CD4-positive, alpha-beta memory T cell (primary cell): ENCODE measurements around the gene P4HTM. TPM values are rescaled to one million over a fixed set of nuclear protein-coding genes. Genes with fewer than 3 reads are reported as not detected.
A peak's percentile ranks its signal among the peaks of the same experiment; 100 is the strongest.

Experiments used
- CTCF ChIA-PET: fragments of 350-600 bp; sonication (Branson Sonifier 250); formaldehyde crosslinking; loops from one replicate; lab custom pipeline; 2021; ENCODE audit warnings: inconsistent platforms; ENCODE audit not compliant: partially characterized antibody; lab: Charles Lee
- POLR2A ChIA-PET: fragments of 350-600 bp; sonication (Branson Sonifier 250); formaldehyde crosslinking; loops from one replicate; lab custom pipeline; 2021; ENCODE audit not compliant: partially characterized antibody; lab: Charles Lee
- DNase-seq, 5 donors: peaks; one replicate each; pipeline versions ENCODE4 v3.0.0 to v3.0.0-alpha.2; 2020 to 2022; ENCODE audit warnings: mixed read lengths in 1 of 5
- H3K27ac ChIP-seq: one replicate; pipeline ENCODE4 v1.7.0; 2013; ENCODE audit warnings: low read depth, low read length
- H3K27me3 ChIP-seq: 2 replicates; pipeline ENCODE4 v1.7.0; 2013; ENCODE audit warnings: mild to moderate bottlenecking, low read length, moderate library complexity; ENCODE audit not compliant: insufficient read depth
- H3K36me3 ChIP-seq: 2 replicates; pipeline ENCODE4 v1.7.0; 2013; ENCODE audit warnings: mild to moderate bottlenecking, low read length, moderate library complexity; ENCODE audit not compliant: insufficient read depth
- H3K4me1 ChIP-seq: 2 replicates; pipeline ENCODE4 v1.7.0; 2013; ENCODE audit warnings: mild to moderate bottlenecking, low read length, moderate library complexity; ENCODE audit not compliant: insufficient read depth
- H3K4me3 ChIP-seq, 2 donors: one replicate each; pipeline ENCODE4 v1.7.0; 2013; ENCODE audit warnings: low read length in 2 of 2, mild to moderate bottlenecking in 1 of 2
- H3K9me3 ChIP-seq, 2 donors: one replicate each; pipeline ENCODE4 v1.7.0; 2013; ENCODE audit warnings: low read length in 2 of 2, control low read depth in 1 of 2; ENCODE audit not compliant: control insufficient read depth in 1 of 2
- H3K27ac Mint-ChIP-seq, 7 donors: one replicate each; pipeline ENCODE4 v1.8.0; 2020 to 2021; ENCODE audit warnings: mixed read lengths in 7 of 7, mild to moderate bottlenecking in 6 of 7, inconsistent platforms in 3 of 7, moderate library complexity in 3 of 7
- H3K27me3 Mint-ChIP-seq, 2 donors: one replicate each; pipeline ENCODE4 v1.8.0; 2020 to 2021; ENCODE audit warnings: mixed read lengths in 2 of 2
- H3K36me3 Mint-ChIP-seq, 2 donors: one replicate each; pipeline ENCODE4 v1.8.0; 2020 to 2021; ENCODE audit warnings: mixed read lengths in 2 of 2, inconsistent platforms in 1 of 2, mild to moderate bottlenecking in 1 of 2
- H3K4me1 Mint-ChIP-seq, 4 donors: one replicate each; pipeline ENCODE4 v1.8.0; 2020 to 2021; ENCODE audit warnings: mixed read lengths in 4 of 4, mild to moderate bottlenecking in 1 of 4
- H3K4me3 Mint-ChIP-seq, 8 donors: one replicate each; pipeline ENCODE4 v1.8.0; 2020 to 2021; ENCODE audit warnings: mixed read lengths in 8 of 8, mild to moderate bottlenecking in 7 of 8, moderate library complexity in 6 of 8, inconsistent platforms in 3 of 8
- H3K9me3 Mint-ChIP-seq, 8 donors: one replicate each; pipeline ENCODE4 v1.8.0; 2020 to 2021; ENCODE audit warnings: mixed read lengths in 8 of 8, mild to moderate bottlenecking in 5 of 8, inconsistent platforms in 3 of 8, moderate library complexity in 1 of 8
- intact Hi-C: fragments of 100-400 bp; cut with micrococcal nuclease; formaldehyde crosslinking; loops from one replicate; pipeline ENCODE4 v1.15.1; 2023
- polyA plus RNA-seq, 2 donors: library from polyadenylated mRNA; unstranded; fragments of 300-500 nt; fragmentation: Illumina TruSeq; gene quantifications; one replicate each; pipeline ENCODE4 v1.2.3, GENCODE V29; 2021
- total RNA-seq, 2 experiments: library from RNA; stranded (reverse); gene quantifications; one replicate each; pipeline ENCODE4 v1.2.3, GENCODE V29; 2021

Gene P4HTM
- total and polyA plus RNA-seq, 4 experiments from 2014 or later, result 29.7 to 87.3 (median 56.1) TPM

DNA sequence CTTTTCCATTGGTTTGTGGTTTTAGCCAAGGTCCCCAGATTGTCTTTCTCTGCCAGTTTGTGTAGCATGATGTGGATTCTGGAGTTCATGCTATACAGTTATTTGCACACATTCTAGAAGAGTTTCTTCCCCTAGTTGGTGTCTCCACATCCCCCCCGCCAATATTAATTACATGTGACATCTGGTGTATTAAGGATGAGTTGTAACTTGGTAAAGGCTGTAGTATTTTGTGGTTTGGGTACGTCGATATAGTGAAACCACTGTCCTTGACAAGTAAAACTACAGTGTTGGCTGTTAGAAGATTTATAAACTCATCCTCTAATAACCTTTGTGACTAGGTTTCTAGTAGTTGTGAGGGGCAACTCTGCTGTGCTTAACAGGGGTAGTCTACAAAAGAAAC, 23.7 kb upstream of the P4HTM start:
- peaks cover 44% of the 10 kb centered on the region for H3K36me3 ChIP-seq
- no peak for DNase-seq
- H3K27ac Mint-ChIP-seq, result peak overlapping the region in 5 of 7 donors; percentile 0 to 83 (median 57)

DNA sequence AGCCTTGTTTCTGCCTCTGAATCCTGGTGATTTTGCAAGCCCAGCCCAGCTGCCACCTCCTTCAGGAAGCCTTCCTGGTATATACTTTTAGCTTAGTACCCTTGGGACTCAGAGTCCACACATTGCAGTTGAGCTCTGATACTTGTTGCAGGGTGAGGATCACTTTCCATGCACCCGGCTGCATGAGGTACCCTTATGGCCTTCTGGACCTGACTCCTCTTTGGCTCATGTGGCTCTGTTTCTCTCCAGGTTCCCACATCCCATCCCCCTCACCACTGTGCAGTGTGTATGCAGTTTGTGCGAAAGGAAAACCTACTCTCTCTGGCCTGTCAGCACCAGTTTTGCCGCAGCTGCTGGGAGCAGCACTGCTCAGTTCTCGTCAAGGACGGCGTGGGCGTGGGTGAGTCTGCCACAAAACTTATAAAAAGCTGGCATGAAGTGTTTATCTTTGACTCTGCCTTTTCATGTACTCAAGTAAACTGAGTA, 23.1 kb upstream of the P4HTM start:
- Mint-ChIP-seq H3K9me3 (no peaks in the 10 kb centered on the region), H3K27ac (peak overlapping the region in 6 of 7 donors; percentile 13 to 87 (median 78)), H3K4me3 (peak overlapping the region in 7 of 8 donors; percentile 13 to 73 (median 58)), H3K36me3 (peaks cover 41 to 78% of the 10 kb centered on the region in 2 donors), H3K4me1 (peaks cover 14 to 17% (median 14%) of the 10 kb centered on the region in 4 donors), H3K27me3 (no peaks in the 10 kb centered on the region)
- H3K27me3 ChIP-seq, result no peaks in the 10 kb centered on the region
- peaks cover 18% of the 10 kb centered on the region for H3K4me1 ChIP-seq
- intact Hi-C loops, result no loop called here
- POLR2A ChIA-PET, result no interaction called here
- CTCF ChIA-PET, result interaction anchor here (1.1 to 2.3 kb wide), 2 partner anchors 9 to 21 kb away, joined by 3 to 11 read pairs; no protein-coding TSS in a partner anchor
- H3K9me3 ChIP-seq, result no peaks in the 10 kb centered on the region
- no peak overlapping the region for H3K4me3 ChIP-seq
- H3K27ac ChIP-seq, result no peak overlapping the region
- H3K36me3 ChIP-seq, result peaks cover 49% of the 10 kb centered on the region
- no peak for DNase-seq

More for the DNA sequence above, 23.7 kb upstream of the P4HTM start:
- peaks cover 14 to 17% (median 15%) of the 10 kb centered on the region in 4 donors for H3K4me1 Mint-ChIP-seq
- no peaks in the 10 kb centered on the region for H3K9me3 Mint-ChIP-seq
- no peaks in the 10 kb centered on the region for H3K9me3 ChIP-seq
- no peak overlapping the region for H3K27ac ChIP-seq
- no peaks in the 10 kb centered on the region for H3K27me3 Mint-ChIP-seq
- POLR2A ChIA-PET, result no interaction called here
- peak overlapping the region in 2 of 8 donors; percentile 2 to 13 for H3K4me3 Mint-ChIP-seq
- H3K4me1 ChIP-seq, result peaks cover 18% of the 10 kb centered on the region
- CTCF ChIA-PET, result interaction anchor here (1.1 to 2.3 kb wide), 2 partner anchors 9 to 21 kb away, joined by 3 to 11 read pairs; no protein-coding TSS in a partner anchor
- intact Hi-C loops, result no loop called here
- no peak overlapping the region for H3K4me3 ChIP-seq
- no peaks in the 10 kb centered on the region for H3K27me3 ChIP-seq
- H3K36me3 Mint-ChIP-seq, result peaks cover 36 to 78% of the 10 kb centered on the region in 2 donors

DNA sequence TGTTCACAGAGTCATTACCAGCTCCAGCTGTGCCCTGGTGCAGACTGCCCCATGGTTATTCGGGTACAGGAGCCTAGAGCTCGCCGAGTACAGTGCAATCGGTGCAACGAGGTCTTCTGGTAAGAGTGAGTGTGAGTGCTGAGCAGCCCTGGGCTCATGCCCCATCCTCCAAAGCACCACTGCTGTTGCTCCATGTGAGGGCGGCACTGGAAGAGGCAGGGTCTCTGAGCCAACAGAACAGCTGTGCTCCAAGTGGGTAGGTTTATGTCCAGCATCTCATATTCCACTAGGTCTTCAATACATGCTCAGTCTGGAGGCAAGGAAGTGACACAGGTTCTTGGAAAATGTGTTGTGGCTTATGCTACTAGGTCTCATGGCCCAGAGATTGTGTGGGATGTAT, 19.5 kb upstream of the P4HTM start:
- peaks cover 45 to 80% of the 10 kb centered on the region in 2 donors for H3K36me3 Mint-ChIP-seq
- no peaks in the 10 kb centered on the region for H3K9me3 Mint-ChIP-seq
- no peak overlapping the region for H3K27ac ChIP-seq
- no peak for DNase-seq
- H3K9me3 ChIP-seq, result no peaks in the 10 kb centered on the region
- no peak overlapping the region for H3K4me3 Mint-ChIP-seq
- H3K27me3 ChIP-seq, result no peaks in the 10 kb centered on the region
- ChIA-PET CTCF (interaction anchor here (0.6 to 1.1 kb wide), 2 partner anchors 21 to 360 kb away, joined by 3 to 4 read pairs; no protein-coding TSS in a partner anchor), POLR2A (interaction anchor here (1.1 kb wide), 1 partner anchor 37 kb away, joined by 3 read pairs; the partner anchor contains the start of gene WDR6)
- H3K36me3 ChIP-seq, result peaks cover 79% of the 10 kb centered on the region
- H3K4me3 ChIP-seq, result no peak overlapping the region
- H3K27me3 Mint-ChIP-seq, result no peaks in the 10 kb centered on the region
- H3K27ac Mint-ChIP-seq, result no peak overlapping the region
- H3K4me1 Mint-ChIP-seq, result peaks cover 14 to 19% (median 15%) of the 10 kb centered on the region in 4 donors
- H3K4me1 ChIP-seq, result peaks cover 18% of the 10 kb centered on the region
- intact Hi-C loops, result no loop called here

DNA sequence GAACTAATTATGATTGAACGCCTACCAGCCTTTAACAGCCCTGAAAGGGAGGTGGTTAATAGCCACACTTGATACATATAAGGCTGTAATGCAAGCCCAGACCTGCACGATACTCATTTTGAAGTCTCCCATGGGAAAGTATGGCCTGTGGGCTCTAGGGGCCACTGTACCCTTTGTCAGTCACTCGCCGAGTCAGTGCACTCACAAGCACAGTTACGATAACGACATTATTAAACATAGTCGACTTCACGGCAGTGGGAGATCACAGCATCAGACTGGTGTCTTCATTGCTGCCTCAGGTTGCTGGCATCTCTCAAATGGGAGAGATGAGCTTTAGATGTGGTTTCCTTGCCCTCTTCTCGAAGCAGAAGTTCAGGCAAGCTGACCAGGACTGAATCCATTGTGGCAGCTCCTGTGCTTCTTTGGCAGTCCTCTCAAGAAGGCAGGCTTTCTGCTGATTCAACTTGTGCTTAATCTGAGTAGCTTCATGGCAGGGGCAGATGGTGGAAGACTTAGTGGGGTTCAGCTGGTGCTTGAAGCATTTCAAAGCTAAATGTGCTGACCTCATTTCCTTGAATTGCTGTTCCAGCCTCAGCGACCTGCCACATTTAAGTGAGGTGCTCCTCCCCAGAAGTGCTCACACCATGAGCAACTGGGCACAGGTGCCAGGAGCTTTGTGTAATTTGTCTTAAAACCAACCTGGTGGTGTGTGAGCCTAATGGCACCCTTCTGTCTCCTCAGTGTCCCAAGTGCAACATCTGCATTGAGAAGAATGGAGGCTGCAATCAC, 15.8 kb upstream of the P4HTM start:
- Histone ChIP-seq H3K36me3 (peaks cover 69% of the 10 kb centered on the region), H3K4me3 (no peak overlapping the region), H3K9me3 (no peaks in the 10 kb centered on the region), H3K4me1 (no peaks in the 10 kb centered on the region), H3K27me3 (no peaks in the 10 kb centered on the region), H3K27ac (no peak overlapping the region)
- DNase-seq, result no peak
- Mint-ChIP-seq H3K4me3 (no peak overlapping the region), H3K4me1 (peaks cover 0 to 8% (median 0%) of the 10 kb centered on the region in 4 donors), H3K9me3 (no peaks in the 10 kb centered on the region), H3K27ac (peak overlapping the region in 2 of 7 donors; percentile 14 to 46), H3K36me3 (peaks cover 51 to 68% of the 10 kb centered on the region in 2 donors), H3K27me3 (no peaks in the 10 kb centered on the region)
- intact Hi-C loops, result no loop called here
- ChIA-PET POLR2A (interaction anchor here (1.0 to 1.2 kb wide), 2 partner anchors 13 to 18 kb away, joined by 3 to 4 read pairs; no protein-coding TSS in a partner anchor), CTCF (interaction anchor here (1.3 to 2.0 kb wide), 3 partner anchors 10 to 15 kb away, joined by 3 to 10 read pairs (median 4); partner anchors contain the start of gene P4HTM)

DNA sequence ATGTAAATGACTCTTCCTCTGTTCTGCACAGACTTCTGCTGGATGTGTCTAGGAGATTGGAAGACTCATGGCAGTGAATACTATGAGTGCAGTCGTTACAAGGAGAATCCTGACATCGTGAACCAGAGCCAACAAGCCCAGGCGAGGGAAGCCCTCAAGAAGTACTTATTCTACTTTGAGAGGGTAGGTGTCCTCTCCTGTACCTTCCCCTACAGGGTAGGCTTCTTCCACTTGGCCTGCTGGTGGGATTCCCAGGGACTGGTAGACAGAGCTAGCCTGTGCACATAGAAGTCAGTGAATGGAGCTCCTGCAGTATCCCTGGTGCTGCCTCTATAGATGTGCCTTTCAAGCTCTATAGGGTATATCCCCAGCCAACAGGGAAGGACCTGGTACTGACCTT, 10.6 kb upstream of the P4HTM start:
- H3K9me3 Mint-ChIP-seq, result no peaks in the 10 kb centered on the region
- H3K4me3 ChIP-seq, result no peak overlapping the region
- DNase-seq, result no peak
- ChIA-PET POLR2A (interaction anchor here (1.0 kb wide), 1 partner anchor 114 kb away, joined by 3 read pairs; no protein-coding TSS in a partner anchor), CTCF (no interaction called here)
- H3K27me3 ChIP-seq, result no peaks in the 10 kb centered on the region
- H3K27ac ChIP-seq, result no peak overlapping the region
- H3K9me3 ChIP-seq, result no peaks in the 10 kb centered on the region
- peaks cover 59% of the 10 kb centered on the region for H3K36me3 ChIP-seq
- H3K4me3 Mint-ChIP-seq, result no peak overlapping the region
- no peaks in the 10 kb centered on the region for H3K27me3 Mint-ChIP-seq
- H3K27ac Mint-ChIP-seq, result peak overlapping the region in 4 of 7 donors; percentile 3 to 69 (median 44)
- peaks cover 56 to 75% of the 10 kb centered on the region in 2 donors for H3K36me3 Mint-ChIP-seq
- peaks cover 0 to 5% (median 0%) of the 10 kb centered on the region in 4 donors for H3K4me1 Mint-ChIP-seq
- H3K4me1 ChIP-seq, result no peaks in the 10 kb centered on the region
- intact Hi-C loops, result no loop called here

DNA sequence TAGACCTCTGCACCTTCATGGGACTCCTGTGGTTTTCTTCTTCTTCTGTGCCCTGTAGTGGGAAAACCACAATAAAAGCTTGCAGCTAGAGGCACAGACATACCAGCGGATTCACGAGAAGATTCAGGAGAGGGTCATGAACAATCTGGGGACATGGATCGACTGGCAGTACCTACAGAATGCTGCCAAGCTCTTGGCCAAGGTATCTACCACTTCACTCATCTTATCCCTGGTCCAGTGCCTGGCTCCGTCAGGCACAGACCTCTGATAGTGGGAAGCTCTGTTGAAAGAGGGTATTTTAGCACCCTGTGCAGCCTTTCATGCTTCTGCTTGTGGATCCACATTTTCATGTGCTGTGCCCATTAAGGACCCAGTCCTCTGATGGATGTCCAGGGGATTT, 9.7 kb upstream of the P4HTM start:
- intact Hi-C loops, result no loop called here
- ChIA-PET POLR2A (no interaction called here), CTCF (no interaction called here)
- H3K36me3 Mint-ChIP-seq, result peaks cover 55 to 70% of the 10 kb centered on the region in 2 donors
- Histone ChIP-seq H3K27ac (no peak overlapping the region), H3K9me3 (no peaks in the 10 kb centered on the region), H3K27me3 (no peaks in the 10 kb centered on the region), H3K4me3 (no peak overlapping the region), H3K36me3 (peaks cover 57% of the 10 kb centered on the region), H3K4me1 (no peaks in the 10 kb centered on the region)
- no peak overlapping the region for H3K4me3 Mint-ChIP-seq
- H3K9me3 Mint-ChIP-seq, result no peaks in the 10 kb centered on the region
- DNase-seq, result no peak
- peak overlapping the region in 1 of 7 donors; percentile 59 for H3K27ac Mint-ChIP-seq
- H3K27me3 Mint-ChIP-seq, result no peaks in the 10 kb centered on the region
- peaks cover 0 to 4% (median 0%) of the 10 kb centered on the region in 4 donors for H3K4me1 Mint-ChIP-seq

DNA sequence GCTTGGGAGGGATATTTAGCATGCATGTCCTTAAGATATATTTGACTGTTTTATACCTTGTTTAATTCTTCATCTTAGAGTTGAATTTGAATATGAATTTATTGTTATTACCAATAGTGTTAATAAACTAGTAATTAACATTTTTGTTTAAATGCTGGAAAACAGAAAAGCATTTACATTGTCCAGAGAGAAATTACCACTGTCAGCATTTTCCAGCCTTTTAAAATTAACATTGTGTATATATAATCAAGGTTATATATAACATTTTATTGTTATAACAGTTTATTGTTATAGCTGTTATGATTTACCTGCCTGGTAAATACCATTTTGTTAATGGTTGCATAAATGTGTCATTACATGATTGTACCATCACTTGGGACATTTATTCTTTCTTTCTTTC, 8.0 kb upstream of the P4HTM start:
- Histone ChIP-seq H3K27ac (no peak overlapping the region), H3K36me3 (peaks cover 47% of the 10 kb centered on the region), H3K4me3 (no peak overlapping the region), H3K27me3 (no peaks in the 10 kb centered on the region), H3K9me3 (no peaks in the 10 kb centered on the region), H3K4me1 (no peaks in the 10 kb centered on the region)
- H3K27me3 Mint-ChIP-seq, result no peaks in the 10 kb centered on the region
- no peak for DNase-seq
- CTCF ChIA-PET, result no interaction called here
- peaks cover 0 to 4% (median 1%) of the 10 kb centered on the region in 4 donors for H3K4me1 Mint-ChIP-seq
- H3K4me3 Mint-ChIP-seq, result no peak overlapping the region
- intact Hi-C loops, result no loop called here
- POLR2A ChIA-PET, result no interaction called here
- H3K9me3 Mint-ChIP-seq, result no peaks in the 10 kb centered on the region
- peak overlapping the region in 2 of 7 donors; percentile 37 to 70 for H3K27ac Mint-ChIP-seq
- peaks cover 51 to 67% of the 10 kb centered on the region in 2 donors for H3K36me3 Mint-ChIP-seq
